Activated B cell treated with CpG ODN at 0.5 μM for 24 hours (primary cell): Measurements from ENCODE around the gene PTH. TPM values are rescaled to one million over a fixed set of nuclear protein-coding genes. Genes with fewer than 3 reads are reported as not detected.

Experiments used
- ATAC-seq: fragments of 200-7000 bp; cut with Tn5 transposase; one replicate; pipeline ENCODE4 v1.10.0; 2021; ENCODE audit warnings: low read depth, mild to moderate bottlenecking, moderate library complexity
- CTCF ChIA-PET: fragments of 350-600 bp; sonication (Branson Sonifier 250); formaldehyde crosslinking; loops from one replicate; lab custom pipeline; 2021; ENCODE audit warnings: antibody characterized with exemption; lab: Charles Lee
- POLR2A ChIA-PET: fragments of 350-600 bp; sonication (Branson Sonifier 250); formaldehyde crosslinking; loops from one replicate; lab custom pipeline; 2021; ENCODE audit warnings: antibody characterized with exemption; lab: Charles Lee
- DNase-seq: peaks from one replicate; pipeline ENCODE4 v3.0.0; 2022
- H3K27ac Mint-ChIP-seq: one replicate; pipeline ENCODE4 v1.8.0; 2020; ENCODE audit warnings: mixed read lengths
- H3K27me3 Mint-ChIP-seq: one replicate; pipeline ENCODE4 v1.8.0; 2021; ENCODE audit warnings: mixed read lengths
- H3K36me3 Mint-ChIP-seq: one replicate; pipeline ENCODE4 v1.8.0; 2021; ENCODE audit warnings: low read depth, mixed read lengths
- H3K4me1 Mint-ChIP-seq: one replicate; pipeline ENCODE4 v1.8.0; 2021; ENCODE audit warnings: mixed read lengths
- H3K4me3 Mint-ChIP-seq: one replicate; pipeline ENCODE4 v1.8.0; 2020; ENCODE audit warnings: mild to moderate bottlenecking, mixed read lengths
- H3K9me3 Mint-ChIP-seq: one replicate; pipeline ENCODE4 v1.8.0; 2020; ENCODE audit warnings: mixed read lengths
- intact Hi-C: fragments of 100-400 bp; cut with micrococcal nuclease; formaldehyde crosslinking; loops from one replicate; pipeline ENCODE4 v1.15.1; 2024
- total RNA-seq: library from RNA; stranded (reverse); gene quantifications from 2 replicates; pipeline ENCODE4 v1.2.3, GENCODE V29; 2022
- TF ChIP-seq, protein P1 (sequence below): fragments of 200-600 bp; IDR thresholded peaks from one replicate; pipeline ENCODE4 v1.8.0; 2022; ENCODE audit warnings: antibody characterized with exemption, mild to moderate bottlenecking

The PTH gene
- total RNA-seq, 1 donor from 2014 or later = not detected

DNA sequence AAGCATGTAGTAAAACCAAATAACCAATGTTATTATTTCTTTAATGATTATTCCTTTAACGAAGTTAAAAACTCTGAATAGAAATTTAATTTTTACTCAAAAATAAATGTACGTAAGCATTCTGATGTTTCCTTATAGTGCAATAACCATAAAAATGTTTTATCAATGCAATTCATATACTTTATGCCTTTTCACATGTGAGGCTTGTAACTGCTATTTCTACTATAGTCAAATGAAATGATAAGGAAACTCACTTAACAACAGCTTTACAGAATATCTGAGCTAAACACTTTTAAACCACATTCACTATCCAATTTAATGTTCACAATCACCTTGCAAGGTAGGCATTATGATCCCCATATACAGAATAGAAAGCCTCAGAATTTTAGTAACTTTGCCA is 50.2 kb downstream of the PTH start:
- ChIA-PET CTCF (no interaction called here), POLR2A (no interaction called here)
- Mint-ChIP-seq H3K27me3 (no peaks in the 10 kb centered on the region), H3K4me3 (no peak overlapping the region), H3K27ac (no peak overlapping the region), H3K36me3 (peaks cover 10% of the 10 kb centered on the region), H3K4me1 (peaks cover 21% of the 10 kb centered on the region), H3K9me3 (peaks cover 3% of the 10 kb centered on the region)
- intact Hi-C loops = no loop called here
- ATAC-seq (no peak), DNase-seq (no peak)
- TF ChIP-seq, protein P1, sequence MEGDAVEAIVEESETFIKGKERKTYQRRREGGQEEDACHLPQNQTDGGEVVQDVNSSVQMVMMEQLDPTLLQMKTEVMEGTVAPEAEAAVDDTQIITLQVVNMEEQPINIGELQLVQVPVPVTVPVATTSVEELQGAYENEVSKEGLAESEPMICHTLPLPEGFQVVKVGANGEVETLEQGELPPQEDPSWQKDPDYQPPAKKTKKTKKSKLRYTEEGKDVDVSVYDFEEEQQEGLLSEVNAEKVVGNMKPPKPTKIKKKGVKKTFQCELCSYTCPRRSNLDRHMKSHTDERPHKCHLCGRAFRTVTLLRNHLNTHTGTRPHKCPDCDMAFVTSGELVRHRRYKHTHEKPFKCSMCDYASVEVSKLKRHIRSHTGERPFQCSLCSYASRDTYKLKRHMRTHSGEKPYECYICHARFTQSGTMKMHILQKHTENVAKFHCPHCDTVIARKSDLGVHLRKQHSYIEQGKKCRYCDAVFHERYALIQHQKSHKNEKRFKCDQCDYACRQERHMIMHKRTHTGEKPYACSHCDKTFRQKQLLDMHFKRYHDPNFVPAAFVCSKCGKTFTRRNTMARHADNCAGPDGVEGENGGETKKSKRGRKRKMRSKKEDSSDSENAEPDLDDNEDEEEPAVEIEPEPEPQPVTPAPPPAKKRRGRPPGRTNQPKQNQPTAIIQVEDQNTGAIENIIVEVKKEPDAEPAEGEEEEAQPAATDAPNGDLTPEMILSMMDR = no peak

Other genes starting within 250 kb of the PTH start
- 21.9 and 30.1 TPM in 2 replicates for gene BMAL1, start 218.2 kb downstream of the PTH start, total RNA-seq
- gene BTBD10, start 32.8 kb downstream of the PTH start, total RNA-seq = 18.8 and 25.1 TPM in 2 replicates
- gene FAR1, start 172.7 kb upstream of the PTH start, total RNA-seq = 39.2 and 48.4 TPM in 2 replicates